Right kidney (tissue), 1 donor: ENCODE measurements around the gene EIF2B1.
"Not testable (repeated sequence)": the region's sequence is repeated elsewhere in the genome, so short reads cannot be mapped to it uniquely, and the experiment has no call there.

Experiments used
- DNase-seq: peaks from one replicate; pipeline ENCODE4 v3.0.0-alpha.2; 2016

EIF2B1 gene

GRCh38 chr12:123621619-123622530 is 11.6 kb downstream of the EIF2B1 start:
- DNase-seq = no peak

GRCh38 chr12:123621101-123621500 is 12.4 kb downstream of the EIF2B1 start:
- no peak for DNase-seq

- DNase-seq = no peak
Measured at GRCh38 chr12:123617580-123617979, 15.9 kb downstream of the EIF2B1 start.

GRCh38 chr12:123617144-123617543 is 16.3 kb downstream of the EIF2B1 start:
- DNase-seq = no peak

GRCh38 chr12:123614531-123614930 is 19.0 kb downstream of the EIF2B1 start:
- no peak for DNase-seq

- no peak for DNase-seq
Measured at GRCh38 chr12:123614110-123614509, 19.4 kb downstream of the EIF2B1 start.

- DNase-seq = no peak
Measured at GRCh38 chr12:123608182-123608581, 25.3 kb downstream of the EIF2B1 start.

GRCh38 chr12:123607756-123608155 is 25.7 kb downstream of the EIF2B1 start:
- DNase-seq = no peak

- DNase-seq = not testable (repeated sequence)
Measured at GRCh38 chr12:123603495-123603894, 30.0 kb downstream of the EIF2B1 start.

- no peak for DNase-seq
Measured at GRCh38 chr12:123602651-123603195, 30.8 kb downstream of the EIF2B1 start.

GRCh38 chr12:123601602-123602489 is 31.6 kb downstream of the EIF2B1 start, which contains the start of gene DDX55:
Gene DDX55, plus strand, starts transcription at chr12:123602099. Its CDS starts 50 bp downstream, at chr12:123602149.
- peak; percentile 98 for DNase-seq

GRCh38 chr12:123599721-123600120 is 33.8 kb downstream of the EIF2B1 start:
- no peak for DNase-seq

- DNase-seq = no peak
Measured at GRCh38 chr12:123599310-123599709, 34.2 kb downstream of the EIF2B1 start.

GRCh38 chr12:123598522-123598921 is 35.0 kb downstream of the EIF2B1 start:
- no peak for DNase-seq

GRCh38 chr12:123597100-123597499 is 36.4 kb downstream of the EIF2B1 start:
- DNase-seq = no peak

- no peak for DNase-seq
Measured at GRCh38 chr12:123595729-123596128, 37.8 kb downstream of the EIF2B1 start.

- no peak for DNase-seq
Measured at GRCh38 chr12:123591702-123592481, 41.6 kb downstream of the EIF2B1 start.

- DNase-seq = no peak
Measured at GRCh38 chr12:123580772-123581171, 52.7 kb downstream of the EIF2B1 start.

- DNase-seq = not testable (repeated sequence)
Measured at GRCh38 chr12:123578829-123579228, 54.7 kb downstream of the EIF2B1 start.

GRCh38 chr12:123578243-123578642 is 55.2 kb downstream of the EIF2B1 start:
- DNase-seq = no peak

- DNase-seq = no peak
Measured at GRCh38 chr12:123576611-123577010, 56.9 kb downstream of the EIF2B1 start.

- no peak for DNase-seq
Measured at GRCh38 chr12:123573870-123574269, 59.6 kb downstream of the EIF2B1 start.
